Sigmoid colon (tissue), 4 donors: Measurements from ENCODE around the gene MAST4.

Experiments
- EP300 ChIP-seq, 4 donors: sonication (generic); formaldehyde crosslinking; IDR thresholded peaks; one replicate each; pipeline ENCODE4 v1.6.1; 2017; ENCODE audit warnings: antibody characterized with exemption in 4 of 4
- POLR2A ChIP-seq, 2 donors: fragments of 450-650 bp; IDR thresholded peaks; one replicate each; pipeline ENCODE4 v1.6.1; 2016; ENCODE audit warnings: antibody characterized with exemption in 2 of 2, mild to moderate bottlenecking in 2 of 2, moderate library complexity in 2 of 2
- POLR2AphosphoS5 ChIP-seq, 4 donors: sonication (generic); formaldehyde crosslinking; IDR thresholded peaks; one replicate each; pipeline ENCODE4 v1.6.1; 2017; ENCODE audit warnings: antibody characterized with exemption in 4 of 4
- TF ChIP-seq, protein P1 (sequence below), 4 experiments: fragments of 450-650 bp in 3 of 4; fragments of 200-600 bp in 1 of 4; IDR thresholded peaks; one replicate each; pipeline ENCODE4 v1.5.1; 2016 to 2019; ENCODE audit warnings: antibody characterized with exemption in 4 of 4, mild to moderate bottlenecking in 3 of 4, moderate library complexity in 2 of 4

DNA sequence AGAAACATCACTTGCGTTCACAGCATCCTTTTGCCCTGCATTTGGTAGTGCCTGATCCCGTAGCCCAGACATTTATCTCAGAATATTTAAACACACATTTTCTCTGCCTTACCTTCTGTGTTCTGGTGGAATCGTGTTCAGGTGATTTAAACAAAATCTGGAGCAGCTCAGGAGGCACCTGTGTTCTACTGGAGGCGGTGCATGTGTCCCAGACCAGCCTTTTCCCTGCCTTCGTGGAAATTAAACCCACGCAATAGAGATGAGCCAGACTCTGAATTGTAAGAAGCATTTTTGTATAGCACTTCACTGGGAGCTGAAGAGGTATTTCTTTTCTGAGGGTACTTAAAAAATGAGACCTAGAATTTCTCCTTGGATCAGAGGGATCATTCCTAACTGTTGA lies 212.5 kb downstream of the MAST4 start:
- TF ChIP-seq, protein P1, sequence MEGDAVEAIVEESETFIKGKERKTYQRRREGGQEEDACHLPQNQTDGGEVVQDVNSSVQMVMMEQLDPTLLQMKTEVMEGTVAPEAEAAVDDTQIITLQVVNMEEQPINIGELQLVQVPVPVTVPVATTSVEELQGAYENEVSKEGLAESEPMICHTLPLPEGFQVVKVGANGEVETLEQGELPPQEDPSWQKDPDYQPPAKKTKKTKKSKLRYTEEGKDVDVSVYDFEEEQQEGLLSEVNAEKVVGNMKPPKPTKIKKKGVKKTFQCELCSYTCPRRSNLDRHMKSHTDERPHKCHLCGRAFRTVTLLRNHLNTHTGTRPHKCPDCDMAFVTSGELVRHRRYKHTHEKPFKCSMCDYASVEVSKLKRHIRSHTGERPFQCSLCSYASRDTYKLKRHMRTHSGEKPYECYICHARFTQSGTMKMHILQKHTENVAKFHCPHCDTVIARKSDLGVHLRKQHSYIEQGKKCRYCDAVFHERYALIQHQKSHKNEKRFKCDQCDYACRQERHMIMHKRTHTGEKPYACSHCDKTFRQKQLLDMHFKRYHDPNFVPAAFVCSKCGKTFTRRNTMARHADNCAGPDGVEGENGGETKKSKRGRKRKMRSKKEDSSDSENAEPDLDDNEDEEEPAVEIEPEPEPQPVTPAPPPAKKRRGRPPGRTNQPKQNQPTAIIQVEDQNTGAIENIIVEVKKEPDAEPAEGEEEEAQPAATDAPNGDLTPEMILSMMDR (IDR thresholded peaks at IDR 0.05): no peak
- TF ChIP-seq POLR2A (IDR thresholded peaks at IDR 0.05) (no peak), POLR2AphosphoS5 (IDR thresholded peaks at IDR 0.05) (no peak), EP300 (IDR thresholded peaks at IDR 0.05) (no peak)
